IMR-90 (cell line): ENCODE data around the gene SLC22A7. TPM values are rescaled to one million over a fixed set of nuclear protein-coding genes. Genes with fewer than 3 reads are reported as not detected.

Experiments used
- ATAC-seq: fragments of 200-7000 bp; cut with Tn5 transposase; 2 replicates; pipeline ENCODE4 v1.9.1; 2020; ENCODE audit warnings: low read depth, mild to moderate bottlenecking, moderate library complexity
- BruUV-seq: library from RNA; stranded (reverse); fragments of 400-500 nt; replicated peaks from 2 replicates; lab custom pipeline; 2021; lab: Mats Ljungman, UMichigan
- CTCF ChIA-PET: fragments of 300-600 bp; formaldehyde crosslinking; extraction: SDS; loops from one replicate; lab custom pipeline; 2021; ENCODE audit warnings: antibody characterized with exemption; lab: Yijun Ruan, JAX
- POLR2A ChIA-PET: fragments of 300-600 bp; sonication (Branson Sonifier 250); formaldehyde crosslinking; loops from one replicate; lab custom pipeline; 2022; ENCODE audit warnings: antibody characterized with exemption; ENCODE audit not compliant: unreplicated experiment; lab: Charles Lee
- DNase-seq: peaks from one replicate; pipeline ENCODE4 v3.0.0; 2013
- H2AFZ ChIP-seq: replicated peaks from 2 replicates; pipeline ENCODE3; 2013; ENCODE audit warnings: low read length, mild to moderate bottlenecking; ENCODE audit not compliant: poor library complexity
- H2AK5ac ChIP-seq: 2 replicates; pipeline ENCODE4 v1.6.1; 2013; ENCODE audit warnings: low read depth, low read length, inconsistent platforms
- H2AK9ac ChIP-seq: replicated peaks from 2 replicates; pipeline ENCODE3; 2013; ENCODE audit warnings: mild to moderate bottlenecking, low read depth, low read length, moderate library complexity; ENCODE audit not compliant: poor library complexity
- H2BK120ac ChIP-seq: 2 replicates; pipeline ENCODE4 v1.6.1; 2013; ENCODE audit warnings: low read depth, low read length, inconsistent platforms
- H2BK15ac ChIP-seq: 3 replicates; pipeline ENCODE4 v1.6.1; 2013; ENCODE audit warnings: low read depth, low read length, inconsistent platforms
- H2BK20ac ChIP-seq: 2 replicates; pipeline ENCODE4 v1.6.1; 2013; ENCODE audit warnings: low read depth, mild to moderate bottlenecking, inconsistent platforms, low read length, moderate library complexity
- H2BK5ac ChIP-seq: 2 replicates; pipeline ENCODE4 v1.6.1; 2013; ENCODE audit warnings: mild to moderate bottlenecking, low read depth, low read length, inconsistent platforms; ENCODE audit not compliant: poor library complexity, severe bottlenecking
- H3K14ac ChIP-seq: replicated peaks from 2 replicates; pipeline ENCODE4 v1.6.1; 2013; ENCODE audit warnings: low read depth, low read length, inconsistent platforms
- H3K18ac ChIP-seq: 2 replicates; pipeline ENCODE4 v1.6.1; 2013; ENCODE audit warnings: low read depth, low read length, control low read depth
- H3K23ac ChIP-seq: 2 replicates; pipeline ENCODE4 v1.6.1; 2013; ENCODE audit warnings: low read depth, low read length, inconsistent platforms
- H3K27ac ChIP-seq: 2 replicates; pipeline ENCODE4 v1.5.1; 2013; ENCODE audit warnings: mild to moderate bottlenecking, control low read depth, low read length; ENCODE audit not compliant: insufficient read depth
- H3K27me3 ChIP-seq: 2 replicates; pipeline ENCODE4 v1.6.1; 2013; ENCODE audit warnings: low read length; ENCODE audit not compliant: control insufficient read depth, insufficient read depth
- H3K36me3 ChIP-seq: 2 replicates; pipeline ENCODE4 v1.6.1; 2013; ENCODE audit warnings: low read length, mixed read lengths; ENCODE audit not compliant: control insufficient read depth, insufficient read depth
- H3K4ac ChIP-seq: 2 replicates; pipeline ENCODE4 v1.6.1; 2013; ENCODE audit warnings: low read depth, low read length, inconsistent platforms
- H3K4me1 ChIP-seq: 2 replicates; pipeline ENCODE4 v1.6.1; 2013; ENCODE audit warnings: low read length, mixed read lengths; ENCODE audit not compliant: control insufficient read depth, insufficient read depth
- H3K4me2 ChIP-seq: 2 replicates; pipeline ENCODE4 v1.6.1; 2013; ENCODE audit warnings: low read depth, mild to moderate bottlenecking, control low read depth, low read length, moderate library complexity
- H3K4me3 ChIP-seq: 2 replicates; pipeline ENCODE4 v1.5.1; 2013; ENCODE audit warnings: low read depth, mild to moderate bottlenecking, control low read depth, low read length, moderate library complexity; ENCODE audit not compliant: insufficient read depth
- H3K56ac ChIP-seq: 2 replicates; pipeline ENCODE4 v1.6.1; 2013; ENCODE audit warnings: low read length, inconsistent platforms; ENCODE audit not compliant: insufficient read depth; ENCODE audit errors: extremely low read depth
- H3K79me1 ChIP-seq, 2 experiments: 2 replicates each; pipeline ENCODE4 v1.6.1; 2013; ENCODE audit warnings: low read length in 2 of 2, inconsistent platforms in 1 of 2, low read depth in 1 of 2
- H3K9ac ChIP-seq: 2 replicates; pipeline ENCODE4 v1.6.1; 2013; ENCODE audit warnings: low read depth, low read length, control low read depth
- H3K9me1 ChIP-seq: 2 replicates; pipeline ENCODE4 v1.6.1; 2013; ENCODE audit warnings: low read length, inconsistent platforms; ENCODE audit not compliant: insufficient read depth
- H3K9me3 ChIP-seq: 2 replicates; pipeline ENCODE4 v1.6.1; 2013; ENCODE audit warnings: low read length; ENCODE audit not compliant: control insufficient read depth, insufficient read depth
- H4K20me1 ChIP-seq: 2 replicates; pipeline ENCODE4 v1.6.1; 2013; ENCODE audit warnings: low read length, inconsistent platforms; ENCODE audit not compliant: insufficient read depth
- H4K5ac ChIP-seq: 2 replicates; pipeline ENCODE4 v1.6.1; 2013; ENCODE audit warnings: mild to moderate bottlenecking, low read depth, low read length, control low read depth
- H4K8ac ChIP-seq, 2 experiments: 2 replicates each; pipeline ENCODE4 v1.6.1; 2013; ENCODE audit warnings: low read depth in 2 of 2, low read length in 2 of 2, control low read depth in 1 of 2, inconsistent platforms in 1 of 2
- H4K91ac ChIP-seq: 2 replicates; pipeline ENCODE4 v1.6.1; 2013; ENCODE audit warnings: low read depth, low read length, inconsistent platforms; ENCODE audit not compliant: insufficient read depth
- BHLHE40 ChIP-seq: fragments of 150-350 bp; IDR thresholded peaks from 2 replicates; pipeline ENCODE4 v1.6.1; 2016; ENCODE audit warnings: mild to moderate bottlenecking, low read depth, low read length
- CEBPB ChIP-seq: IDR thresholded peaks from 2 replicates; pipeline ENCODE4 v1.6.1; 2012; ENCODE audit warnings: low read depth, low read length, improper control_type of control experiment
- CHD1 ChIP-seq: IDR thresholded peaks from 2 replicates; pipeline ENCODE4 v1.6.1; 2012; ENCODE audit warnings: low read depth, low read length, improper control_type of control experiment
- FOS ChIP-seq: fragments of 150-350 bp; IDR thresholded peaks from 2 replicates; pipeline ENCODE4 v1.6.1; 2016; ENCODE audit warnings: low read depth, low read length
- MAFK ChIP-seq: IDR thresholded peaks from 2 replicates; pipeline ENCODE4 v1.6.1; 2012; ENCODE audit warnings: low read depth, low read length, improper control_type of control experiment
- MAZ ChIP-seq: IDR thresholded peaks from 2 replicates; pipeline ENCODE4 v1.6.1; 2012; ENCODE audit warnings: low read depth, mild to moderate bottlenecking, low read length, improper control_type of control experiment, moderate library complexity, borderline replicate concordance
- MXI1 ChIP-seq: IDR thresholded peaks from 2 replicates; pipeline ENCODE4 v1.6.1; 2012; ENCODE audit warnings: low read depth, mild to moderate bottlenecking, low read length, moderate library complexity, borderline replicate concordance
- NFE2L2 ChIP-seq: fragments of 150-350 bp; IDR thresholded peaks from 2 replicates; pipeline ENCODE4 v1.6.1; 2016; ENCODE audit warnings: low read depth, mild to moderate bottlenecking, low read length
- POLR2A ChIP-seq: IDR thresholded peaks from 2 replicates; pipeline ENCODE4 v1.6.1; 2012; ENCODE audit warnings: mild to moderate bottlenecking, low read depth, low read length
- RAD21 ChIP-seq: IDR thresholded peaks from 2 replicates; pipeline ENCODE4 v1.6.1; 2012; ENCODE audit warnings: low read length, improper control_type of control experiment
- RCOR1 ChIP-seq: IDR thresholded peaks from 2 replicates; pipeline ENCODE4 v1.6.1; 2012; ENCODE audit warnings: mild to moderate bottlenecking, low read length, improper control_type of control experiment; ENCODE audit not compliant: insufficient replicate concordance
- RFX5 ChIP-seq: IDR thresholded peaks from 2 replicates; pipeline ENCODE4 v1.8.0; 2012; ENCODE audit warnings: low read depth, mild to moderate bottlenecking, low read length, moderate library complexity
- SMC3 ChIP-seq: fragments of 150-350 bp; IDR thresholded peaks from 2 replicates; pipeline ENCODE4 v1.6.1; 2016; ENCODE audit warnings: low read depth, mild to moderate bottlenecking, antibody characterized with exemption, low read length, moderate library complexity
- WGBS, 2 experiments: methylation state at CpG; one replicate each; pipeline versions ENCODE4 v1.1.5 to v1.1.7; 2013; ENCODE audit warnings: missing lambda C conversion rate in 2 of 2; ENCODE audit not compliant: insufficient read length in 1 of 2; ENCODE audit errors: extremely low coverage in 2 of 2; 5-methylcytosine and 5-hydroxymethylcytosine counted together
- dilution Hi-C: fragments of 300-500 bp; cut with HindIII; formaldehyde crosslinking; loops from one replicate; pipeline ENCODE4 v1.14.3; 2018; ENCODE audit warnings: low sequenced_read_pairs; ENCODE audit not compliant: unreplicated experiment
- in situ Hi-C: fragments of 300-500 bp; cut with MboI; formaldehyde crosslinking; loops from 3 replicates; pipeline ENCODE4 v1.14.3; 2019; ENCODE audit warnings: low sequenced_read_pairs, inconsistent platforms, mixed read lengths
- intact Hi-C: fragments of 100-400 bp; cut with micrococcal nuclease; formaldehyde crosslinking; loops from 2 replicates; pipeline ENCODE4 v1.10.0; 2022
- polyA plus RNA-seq, 3 experiments: library from polyadenylated mRNA; depleted of rRNA; stranded (reverse); fragments of >200 nt; gene quantifications; 2 replicates each; pipeline ENCODE4 v1.2.3, GENCODE V29; 2012; ENCODE audit warnings: low replicate concordance in 1 of 3
- total RNA-seq: library from RNA; depleted of rRNA; stranded (reverse); fragments of >200 nt; gene quantifications from 2 replicates; pipeline ENCODE4 v1.2.3, GENCODE V29; 2012
- TF ChIP-seq, protein P1 (sequence below): conservative IDR thresholded peaks from 2 replicates; pipeline ENCODE4 v1.5.1; 2012; ENCODE audit warnings: mild to moderate bottlenecking, low read depth, low read length, improper control_type of control experiment
- TF ChIP-seq, protein P2 (sequence below): fragments of 150-350 bp; IDR thresholded peaks from 2 replicates; pipeline ENCODE4 v1.6.1; 2017; ENCODE audit warnings: mild to moderate bottlenecking, antibody characterized with exemption, low read length, low read depth
- TF ChIP-seq, protein P3 (sequence below): fragments of 150-350 bp; IDR thresholded peaks from 2 replicates; pipeline ENCODE4 v1.6.1; 2016; ENCODE audit warnings: low read depth, mild to moderate bottlenecking, low read length, moderate library complexity, borderline replicate concordance

Gene SLC22A7
- total and polyA plus RNA-seq, 2 of the 4 experiments (the other 2 are of a cell fraction): not detected

DNA sequence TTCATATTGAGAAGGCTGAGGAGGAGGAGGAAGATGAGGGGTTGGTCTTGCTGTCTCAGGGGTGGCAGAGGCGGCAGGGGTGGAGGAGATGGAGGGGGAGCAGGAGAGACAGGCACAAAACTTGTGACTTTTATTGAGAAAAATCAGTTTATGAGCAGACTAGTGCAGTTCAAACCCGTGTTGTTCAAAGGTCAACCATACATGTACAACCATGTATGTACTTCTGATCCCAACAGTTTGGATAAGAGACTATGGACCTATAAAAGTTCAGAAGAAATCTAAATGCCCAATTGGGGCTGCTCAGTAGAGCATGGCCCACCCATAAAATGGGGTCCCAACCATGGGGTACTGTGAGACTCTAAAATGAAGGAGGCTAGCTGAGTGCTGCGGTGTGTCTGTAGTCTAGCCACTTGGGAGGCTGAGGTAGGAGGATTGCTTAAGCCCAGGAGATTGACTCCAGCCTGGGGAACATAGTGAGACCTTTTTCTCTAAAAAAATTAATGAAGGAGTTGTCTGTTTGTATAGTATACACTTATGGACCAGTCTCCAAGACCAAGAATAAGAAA lies 7.6 kb upstream of the SLC22A7 start:
- Histone ChIP-seq H3K4me1 (no peaks in the 10 kb centered on the region), H3K14ac (no peak overlapping the region), H3K23ac (no peak overlapping the region), H3K9ac (no peak overlapping the region), H2BK5ac (no peak overlapping the region), H3K4me3 (no peak overlapping the region), H2BK120ac (no peak overlapping the region), H3K4ac (no peak overlapping the region), H3K27me3 (peaks cover 38% of the 10 kb centered on the region; the same call in 1 of the 2 replicates), H4K20me1 (no peaks in the 10 kb centered on the region), H2AK5ac (no peak overlapping the region), H4K91ac (no peak overlapping the region), H2BK15ac (no peak overlapping the region), H3K9me3 (no peaks in the 10 kb centered on the region), H3K4me2 (no peak overlapping the region), H3K9me1 (no peaks in the 10 kb centered on the region), H3K79me1 (no peaks in the 10 kb centered on the region), H2AFZ (no peak overlapping the region), H4K5ac (no peak overlapping the region), H2BK20ac (no peak overlapping the region), H2AK9ac (no peak overlapping the region), H3K36me3 (no peaks in the 10 kb centered on the region), H3K56ac (no peak overlapping the region), H3K27ac (no peak overlapping the region), H3K18ac (no peak overlapping the region), H4K8ac (no peak overlapping the region)
- TF ChIP-seq MAFK (no peak), POLR2A (no peak), SMC3 (no peak), MAZ (no peak), FOS (no peak), MXI1 (no peak), CEBPB (no peak), RFX5 (no peak), BHLHE40 (no peak), NFE2L2 (no peak), RCOR1 (no peak), CHD1 (no peak), RAD21 (no peak)
- TF ChIP-seq, protein P1, sequence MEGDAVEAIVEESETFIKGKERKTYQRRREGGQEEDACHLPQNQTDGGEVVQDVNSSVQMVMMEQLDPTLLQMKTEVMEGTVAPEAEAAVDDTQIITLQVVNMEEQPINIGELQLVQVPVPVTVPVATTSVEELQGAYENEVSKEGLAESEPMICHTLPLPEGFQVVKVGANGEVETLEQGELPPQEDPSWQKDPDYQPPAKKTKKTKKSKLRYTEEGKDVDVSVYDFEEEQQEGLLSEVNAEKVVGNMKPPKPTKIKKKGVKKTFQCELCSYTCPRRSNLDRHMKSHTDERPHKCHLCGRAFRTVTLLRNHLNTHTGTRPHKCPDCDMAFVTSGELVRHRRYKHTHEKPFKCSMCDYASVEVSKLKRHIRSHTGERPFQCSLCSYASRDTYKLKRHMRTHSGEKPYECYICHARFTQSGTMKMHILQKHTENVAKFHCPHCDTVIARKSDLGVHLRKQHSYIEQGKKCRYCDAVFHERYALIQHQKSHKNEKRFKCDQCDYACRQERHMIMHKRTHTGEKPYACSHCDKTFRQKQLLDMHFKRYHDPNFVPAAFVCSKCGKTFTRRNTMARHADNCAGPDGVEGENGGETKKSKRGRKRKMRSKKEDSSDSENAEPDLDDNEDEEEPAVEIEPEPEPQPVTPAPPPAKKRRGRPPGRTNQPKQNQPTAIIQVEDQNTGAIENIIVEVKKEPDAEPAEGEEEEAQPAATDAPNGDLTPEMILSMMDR: no peak
- TF ChIP-seq, protein P2, sequence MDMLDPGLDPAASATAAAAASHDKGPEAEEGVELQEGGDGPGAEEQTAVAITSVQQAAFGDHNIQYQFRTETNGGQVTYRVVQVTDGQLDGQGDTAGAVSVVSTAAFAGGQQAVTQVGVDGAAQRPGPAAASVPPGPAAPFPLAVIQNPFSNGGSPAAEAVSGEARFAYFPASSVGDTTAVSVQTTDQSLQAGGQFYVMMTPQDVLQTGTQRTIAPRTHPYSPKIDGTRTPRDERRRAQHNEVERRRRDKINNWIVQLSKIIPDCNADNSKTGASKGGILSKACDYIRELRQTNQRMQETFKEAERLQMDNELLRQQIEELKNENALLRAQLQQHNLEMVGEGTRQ: no peak
- TF ChIP-seq, protein P3, sequence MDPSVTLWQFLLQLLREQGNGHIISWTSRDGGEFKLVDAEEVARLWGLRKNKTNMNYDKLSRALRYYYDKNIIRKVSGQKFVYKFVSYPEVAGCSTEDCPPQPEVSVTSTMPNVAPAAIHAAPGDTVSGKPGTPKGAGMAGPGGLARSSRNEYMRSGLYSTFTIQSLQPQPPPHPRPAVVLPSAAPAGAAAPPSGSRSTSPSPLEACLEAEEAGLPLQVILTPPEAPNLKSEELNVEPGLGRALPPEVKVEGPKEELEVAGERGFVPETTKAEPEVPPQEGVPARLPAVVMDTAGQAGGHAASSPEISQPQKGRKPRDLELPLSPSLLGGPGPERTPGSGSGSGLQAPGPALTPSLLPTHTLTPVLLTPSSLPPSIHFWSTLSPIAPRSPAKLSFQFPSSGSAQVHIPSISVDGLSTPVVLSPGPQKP: no peak
- in situ Hi-C loops: no loop called here
- no TSS peak for BruUV-seq
- POLR2A ChIA-PET: no interaction called here
- ATAC-seq (no peak), DNase-seq (no peak)
- CTCF ChIA-PET: no interaction called here
- intact Hi-C loops: no loop called here
- dilution Hi-C loops: no loop called here
- WGBS, 2 experiments: no CpG with 5 or more reads among the region's 3 CpGs
